A673 (cell line): ENCODE measurements around the gene NR1I2. TPM values are rescaled to one million over a fixed set of nuclear protein-coding genes. Genes with fewer than 3 reads are reported as not detected.

Experiments
- Bru-seq: library from RNA; stranded (reverse); fragments of 400-500 nt; gene quantifications from one replicate; lab custom pipeline; 2021; lab: Mats Ljungman, UMichigan
- BruChase-seq, 2 experiments: library from RNA; stranded (reverse); fragments of 400-500 nt; gene quantifications; one replicate each; lab custom pipeline; 2021; lab: Mats Ljungman, UMichigan
- BruUV-seq: library from RNA; stranded (reverse); fragments of 400-500 nt; replicated peaks from 2 replicates; lab custom pipeline; 2021; lab: Mats Ljungman, UMichigan
- CTCF ChIA-PET: fragments of 300-600 bp; sonication (Branson Sonifier 250); formaldehyde crosslinking; loops from one replicate; lab custom pipeline; 2022; ENCODE audit warnings: antibody characterized with exemption; lab: Charles Lee
- POLR2A ChIA-PET: fragments of 300-600 bp; sonication (Branson Sonifier 250); formaldehyde crosslinking; loops from one replicate; lab custom pipeline; 2022; ENCODE audit warnings: antibody characterized with exemption; ENCODE audit not compliant: low non-redundant PET; lab: Charles Lee
- DNase-seq: peaks from one replicate; pipeline ENCODE4 v3.0.0-alpha.2; 2015; ENCODE audit warnings: low spot score
- H3K27ac ChIP-seq: fragments of 200-600 bp; sonication (generic); 2 replicates; pipeline ENCODE4 v1.5.1; 2016; ENCODE audit warnings: mixed run types, low read depth, mild to moderate bottlenecking, mixed read lengths, antibody characterized with exemption, low read length; ENCODE audit not compliant: poor library complexity, severe bottlenecking
- H3K27me3 ChIP-seq: fragments of 200-600 bp; sonication (generic); replicated peaks from 2 replicates; pipeline ENCODE4 v1.6.1; 2017; ENCODE audit warnings: mixed run types, low read depth, mild to moderate bottlenecking, mixed read lengths, antibody characterized with exemption, low read length; ENCODE audit not compliant: insufficient read depth, poor library complexity
- H3K36me3 ChIP-seq: fragments of 200-600 bp; sonication (generic); 2 replicates; pipeline ENCODE4 v1.6.1; 2016; ENCODE audit warnings: mixed run types, mild to moderate bottlenecking, mixed read lengths, antibody characterized with exemption, low read length; ENCODE audit not compliant: insufficient read depth, poor library complexity, severe bottlenecking
- H3K4me1 ChIP-seq: fragments of 200-600 bp; sonication (generic); 2 replicates; pipeline ENCODE4 v1.6.1; 2017; ENCODE audit warnings: mixed run types, mild to moderate bottlenecking, mixed read lengths, antibody characterized with exemption, low read length; ENCODE audit not compliant: insufficient read depth, poor library complexity, severe bottlenecking
- H3K4me3 ChIP-seq: fragments of 200-600 bp; sonication (generic); 2 replicates; pipeline ENCODE4 v1.5.1; 2016; ENCODE audit warnings: low read depth, mixed run types, mild to moderate bottlenecking, mixed read lengths, low read length; ENCODE audit not compliant: poor library complexity, severe bottlenecking
- H3K9me3 ChIP-seq: fragments of 200-600 bp; sonication (generic); 2 replicates; pipeline ENCODE4 v1.6.1; 2016; ENCODE audit warnings: mixed run types, low read depth, mild to moderate bottlenecking, mixed read lengths, antibody characterized with exemption, low read length; ENCODE audit not compliant: poor library complexity, severe bottlenecking
- EZH2 ChIP-seq: fragments of 200-600 bp; sonication (generic); IDR thresholded peaks from 2 replicates; pipeline ENCODE4 v1.6.1; 2017; ENCODE audit warnings: borderline replicate concordance, low read depth, mild to moderate bottlenecking, mixed read lengths, antibody characterized with exemption, low read length; ENCODE audit not compliant: poor library complexity, severe bottlenecking
- intact Hi-C: fragments of 100-400 bp; cut with micrococcal nuclease; formaldehyde crosslinking; loops from one replicate; pipeline ENCODE4 v1.10.0; 2022; ENCODE audit not compliant: unreplicated experiment
- long read RNA-seq: library from polyadenylated mRNA; stranded (forward); transcript quantifications from one replicate; pipeline ENCODE4 v2.0.0, GENCODE V29; 2022
- total RNA-seq: library from RNA; stranded (reverse); gene quantifications from 2 replicates; pipeline ENCODE4 v1.2.3, GENCODE V29; 2021
- TF ChIP-seq, protein P1 (sequence below): fragments of 300-800, 200-600 bp; sonication (generic); conservative IDR thresholded peaks from 2 replicates; pipeline ENCODE4 v1.5.1; 2017; ENCODE audit warnings: low read depth, mild to moderate bottlenecking, antibody characterized with exemption, low read length, moderate library complexity, mixed read lengths

Gene NR1I2
- total RNA-seq (not detected in 2 replicates), Bru-seq, nascent RNA (percentile 7 among the genes with signal in this experiment), BruChase-seq, experiment 1, labeled RNA remaining after a 2-hour chase (not detected), BruChase-seq, experiment 2, labeled RNA remaining after a 6-hour chase (not detected)
- long read RNA-seq, result 0 reads

GRCh38 chr3:119781330-119782198 lies at the start of gene NR1I2:
Gene NR1I2, plus strand, starts transcription at chr3:119782101.
- POLR2A ChIA-PET, result no interaction called here

DNA sequence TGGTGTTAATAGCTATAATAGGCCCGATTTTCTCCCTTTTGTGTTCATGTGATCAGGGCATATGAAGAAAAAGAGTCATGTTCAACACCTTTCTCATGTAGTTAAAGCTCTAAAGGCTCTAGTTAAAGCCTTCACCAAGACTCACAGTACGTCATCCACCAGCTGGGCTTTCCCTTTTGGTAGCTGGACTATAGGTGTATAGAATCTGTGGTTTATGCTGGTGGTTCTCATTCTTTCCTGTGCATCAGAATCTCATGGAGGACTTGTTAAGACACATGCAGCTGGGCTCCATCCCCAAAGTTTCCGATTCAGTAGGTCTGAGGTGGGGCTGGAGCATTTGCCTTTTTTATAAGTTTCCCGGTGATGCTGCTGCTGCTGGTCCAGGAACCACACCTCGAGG lies 48.1 kb upstream of the NR1I2 start:
- Histone ChIP-seq H3K27me3 (no peaks in the 10 kb centered on the region), H3K4me1 (no peaks in the 10 kb centered on the region), H3K9me3 (no peaks in the 10 kb centered on the region), H3K4me3 (no peak overlapping the region), H3K36me3 (no peaks in the 10 kb centered on the region), H3K27ac (no peak overlapping the region)
- TF ChIP-seq, protein P1, sequence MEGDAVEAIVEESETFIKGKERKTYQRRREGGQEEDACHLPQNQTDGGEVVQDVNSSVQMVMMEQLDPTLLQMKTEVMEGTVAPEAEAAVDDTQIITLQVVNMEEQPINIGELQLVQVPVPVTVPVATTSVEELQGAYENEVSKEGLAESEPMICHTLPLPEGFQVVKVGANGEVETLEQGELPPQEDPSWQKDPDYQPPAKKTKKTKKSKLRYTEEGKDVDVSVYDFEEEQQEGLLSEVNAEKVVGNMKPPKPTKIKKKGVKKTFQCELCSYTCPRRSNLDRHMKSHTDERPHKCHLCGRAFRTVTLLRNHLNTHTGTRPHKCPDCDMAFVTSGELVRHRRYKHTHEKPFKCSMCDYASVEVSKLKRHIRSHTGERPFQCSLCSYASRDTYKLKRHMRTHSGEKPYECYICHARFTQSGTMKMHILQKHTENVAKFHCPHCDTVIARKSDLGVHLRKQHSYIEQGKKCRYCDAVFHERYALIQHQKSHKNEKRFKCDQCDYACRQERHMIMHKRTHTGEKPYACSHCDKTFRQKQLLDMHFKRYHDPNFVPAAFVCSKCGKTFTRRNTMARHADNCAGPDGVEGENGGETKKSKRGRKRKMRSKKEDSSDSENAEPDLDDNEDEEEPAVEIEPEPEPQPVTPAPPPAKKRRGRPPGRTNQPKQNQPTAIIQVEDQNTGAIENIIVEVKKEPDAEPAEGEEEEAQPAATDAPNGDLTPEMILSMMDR, result no peak
- TF ChIP-seq EZH2, result no peak
- CTCF ChIA-PET, result no interaction called here
- intact Hi-C loops, result no loop called here
- POLR2A ChIA-PET, result no interaction called here
- no TSS peak for BruUV-seq
- no peak for DNase-seq

More at GRCh38 chr3:119781330-119782198, at the start of gene NR1I2:
- Histone ChIP-seq H3K9me3 (no peaks in the 10 kb centered on the region), H3K4me3 (no peak within 1 kb of the TSS), H3K27me3 (no peaks in the 10 kb centered on the region), H3K4me1 (no peaks in the 10 kb centered on the region), H3K36me3 (no peaks in the 10 kb centered on the region), H3K27ac (no peak within 1 kb of the TSS)
- no TSS peak for BruUV-seq
- no peak for DNase-seq
- TF ChIP-seq EZH2, result no peak
- TF ChIP-seq, protein P1, result no peak
- CTCF ChIA-PET, result no interaction called here
- intact Hi-C loops, result no loop called here

DNA sequence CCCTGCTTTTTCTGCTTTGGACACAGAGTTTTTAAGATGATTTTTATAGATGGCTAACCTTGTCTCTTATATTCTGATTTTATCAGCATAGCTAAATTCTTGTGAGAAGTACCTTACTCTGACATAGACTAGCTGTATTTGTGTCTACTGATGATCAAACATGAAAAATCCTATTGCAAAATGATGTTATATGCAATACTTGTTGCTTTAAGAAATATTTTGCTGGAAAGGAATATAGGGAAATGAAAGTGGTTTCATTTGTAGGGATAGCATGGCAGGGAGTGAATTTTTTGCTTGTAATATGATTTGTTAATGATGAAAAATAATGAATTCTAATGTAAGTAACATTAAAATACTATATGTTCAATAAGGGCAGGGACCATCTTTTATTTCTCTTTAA lies 43.2 kb upstream of the NR1I2 start:
- no TSS peak for BruUV-seq
- no peaks in the 10 kb centered on the region for H3K9me3 ChIP-seq
- TF ChIP-seq, protein P1, result no peak
- TF ChIP-seq EZH2, result no peak
- H3K27me3 ChIP-seq, result no peaks in the 10 kb centered on the region
- intact Hi-C loops, result no loop called here
- ChIA-PET POLR2A (no interaction called here), CTCF (interaction anchor here (0.6 kb wide), 1 partner anchor 498 kb away, joined by 4 read pairs; no protein-coding TSS in a partner anchor)
- no peak overlapping the region for H3K27ac ChIP-seq
- H3K4me1 ChIP-seq, result no peaks in the 10 kb centered on the region
- no peak overlapping the region for H3K4me3 ChIP-seq
- DNase-seq, result no peak
- H3K36me3 ChIP-seq, result no peaks in the 10 kb centered on the region
